ENCODE results near the gene HACL1.
A peak's percentile ranks its signal among the peaks of the same experiment; 100 is the strongest.

The HACL1 gene

DNA sequence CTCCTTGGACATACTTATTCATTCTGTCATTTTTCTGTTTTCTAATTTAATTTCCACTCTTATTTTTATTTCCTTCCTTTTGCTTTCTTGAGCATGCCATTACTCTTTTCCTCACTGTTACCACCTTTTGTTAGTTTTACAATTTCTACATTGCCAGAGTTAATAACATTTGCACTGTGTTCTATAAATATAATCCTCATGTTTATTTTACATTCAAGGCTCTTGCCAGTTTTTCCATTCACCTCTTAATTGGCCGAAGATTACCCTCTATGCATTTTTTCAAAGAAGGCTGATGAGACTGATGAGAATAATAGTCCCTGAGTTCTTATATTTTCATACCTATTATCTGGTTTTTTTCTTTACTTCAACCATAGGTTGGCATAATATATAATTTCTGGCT, 10.6 kb upstream of the HACL1 start (continued):
- TF ChIP-seq, protein P1, sequence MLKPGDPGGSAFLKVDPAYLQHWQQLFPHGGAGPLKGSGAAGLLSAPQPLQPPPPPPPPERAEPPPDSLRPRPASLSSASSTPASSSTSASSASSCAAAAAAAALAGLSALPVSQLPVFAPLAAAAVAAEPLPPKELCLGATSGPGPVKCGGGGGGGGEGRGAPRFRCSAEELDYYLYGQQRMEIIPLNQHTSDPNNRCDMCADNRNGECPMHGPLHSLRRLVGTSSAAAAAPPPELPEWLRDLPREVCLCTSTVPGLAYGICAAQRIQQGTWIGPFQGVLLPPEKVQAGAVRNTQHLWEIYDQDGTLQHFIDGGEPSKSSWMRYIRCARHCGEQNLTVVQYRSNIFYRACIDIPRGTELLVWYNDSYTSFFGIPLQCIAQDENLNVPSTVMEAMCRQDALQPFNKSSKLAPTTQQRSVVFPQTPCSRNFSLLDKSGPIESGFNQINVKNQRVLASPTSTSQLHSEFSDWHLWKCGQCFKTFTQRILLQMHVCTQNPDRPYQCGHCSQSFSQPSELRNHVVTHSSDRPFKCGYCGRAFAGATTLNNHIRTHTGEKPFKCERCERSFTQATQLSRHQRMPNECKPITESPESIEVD (tag by site-specific recombination; IDR thresholded peaks at IDR 0.05) = peak; percentile 52
- peak; percentile 34; the same call in 1 of the 2 replicates for TF ChIP-seq FEZF1 (tag by site-specific recombination; IDR thresholded peaks at IDR 0.05)

DNA sequence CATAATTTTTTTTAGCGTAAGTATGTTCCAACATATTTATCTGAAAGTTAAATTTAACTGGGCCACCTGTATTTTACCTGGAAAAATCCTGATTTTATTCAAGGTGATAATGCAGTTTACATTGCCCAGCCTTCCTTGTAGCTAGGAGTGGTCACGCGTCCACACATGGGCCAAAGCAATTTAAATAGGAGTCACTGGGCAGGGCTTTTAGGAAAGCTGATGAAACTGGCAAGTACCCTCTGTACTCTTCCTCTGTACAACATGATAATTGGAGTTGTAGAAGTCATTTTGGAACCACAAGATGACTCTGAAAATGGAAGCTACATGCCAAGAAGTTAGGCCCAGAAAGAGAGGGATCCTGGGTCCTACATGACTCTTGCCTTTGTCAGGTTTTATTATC, 9.6 kb upstream of the HACL1 start:
- Histone ChIP-seq H3K27ac (ENCODE audit: extremely low read depth, low read depth, low read length) (no peak overlapping the region), H3K4me1 (ENCODE audit: control insufficient read depth, insufficient read depth, low read length) (no peaks in the 10 kb centered on the region), H3K36me3 (ENCODE audit: control insufficient read depth in 2 of 2, insufficient read depth in 1 of 2, low read length in 2 of 2) (no peaks in the 10 kb centered on the region), H3K4me3 (ENCODE audit: low read depth, low read length) (no peak overlapping the region), H3K9me3 (ENCODE audit: control insufficient read depth, insufficient read depth, low read depth, low read length) (no peaks in the 10 kb centered on the region)
- POLR2A ChIA-PET = interaction anchor here (1.0 kb wide), 1 partner anchor 9 kb away, joined by 6 read pairs; the partner anchor contains the start of genes BTD and HACL1
- CTCF ChIA-PET = interaction anchor here (2.0 kb wide), 1 partner anchor 19 kb away, joined by 6 read pairs; no protein-coding TSS in a partner anchor
- TF ChIP-seq ZBTB17 (tag by site-specific recombination; IDR thresholded peaks at IDR 0.05) (no peak), ZNF426 (tag by site-specific recombination; IDR thresholded peaks at IDR 0.05) (no peak), ZNF221 (tag by site-specific recombination; IDR thresholded peaks at IDR 0.05; ENCODE audit: borderline replicate concordance) (no peak), ZFP69B (tag by site-specific recombination; IDR thresholded peaks at IDR 0.05) (no peak), ZNF10 (tag by site-specific recombination; IDR thresholded peaks at IDR 0.05) (no peak), ZNF76 (tag by site-specific recombination; IDR thresholded peaks at IDR 0.05; ENCODE audit: borderline replicate concordance, low read depth) (no peak), ZNF292 (tag by site-specific recombination; IDR thresholded peaks at IDR 0.05; ENCODE audit: borderline replicate concordance, low read depth) (no peak), ZNF416 (tag by site-specific recombination; IDR thresholded peaks at IDR 0.05) (no peak), ZSCAN30 (tag by site-specific recombination; IDR thresholded peaks at IDR 0.05) (no peak), ZNF660 (tag by site-specific recombination; IDR thresholded peaks at IDR 0.05) (no peak), ZNF391 (tag by site-specific recombination; IDR thresholded peaks at IDR 0.05; ENCODE audit: borderline replicate concordance, low read depth) (no peak), ZNF146 (tag by site-specific recombination; IDR thresholded peaks at IDR 0.05) (no peak), ZNF548 (tag by site-specific recombination; IDR thresholded peaks at IDR 0.05) (no peak), TRIM28 (IDR thresholded peaks at IDR 0.05; ENCODE audit: borderline replicate concordance, low read length) (no peak), ZNF37A (tag by site-specific recombination; IDR thresholded peaks at IDR 0.05) (no peak)
- TF ChIP-seq, protein P1 (tag by site-specific recombination; IDR thresholded peaks at IDR 0.05) = no peak
- TF ChIP-seq, protein P2, sequence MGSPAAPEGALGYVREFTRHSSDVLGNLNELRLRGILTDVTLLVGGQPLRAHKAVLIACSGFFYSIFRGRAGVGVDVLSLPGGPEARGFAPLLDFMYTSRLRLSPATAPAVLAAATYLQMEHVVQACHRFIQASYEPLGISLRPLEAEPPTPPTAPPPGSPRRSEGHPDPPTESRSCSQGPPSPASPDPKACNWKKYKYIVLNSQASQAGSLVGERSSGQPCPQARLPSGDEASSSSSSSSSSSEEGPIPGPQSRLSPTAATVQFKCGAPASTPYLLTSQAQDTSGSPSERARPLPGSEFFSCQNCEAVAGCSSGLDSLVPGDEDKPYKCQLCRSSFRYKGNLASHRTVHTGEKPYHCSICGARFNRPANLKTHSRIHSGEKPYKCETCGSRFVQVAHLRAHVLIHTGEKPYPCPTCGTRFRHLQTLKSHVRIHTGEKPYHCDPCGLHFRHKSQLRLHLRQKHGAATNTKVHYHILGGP (tag by site-specific recombination; IDR thresholded peaks at IDR 0.05) = no peak
- TF ChIP-seq, protein P3, sequence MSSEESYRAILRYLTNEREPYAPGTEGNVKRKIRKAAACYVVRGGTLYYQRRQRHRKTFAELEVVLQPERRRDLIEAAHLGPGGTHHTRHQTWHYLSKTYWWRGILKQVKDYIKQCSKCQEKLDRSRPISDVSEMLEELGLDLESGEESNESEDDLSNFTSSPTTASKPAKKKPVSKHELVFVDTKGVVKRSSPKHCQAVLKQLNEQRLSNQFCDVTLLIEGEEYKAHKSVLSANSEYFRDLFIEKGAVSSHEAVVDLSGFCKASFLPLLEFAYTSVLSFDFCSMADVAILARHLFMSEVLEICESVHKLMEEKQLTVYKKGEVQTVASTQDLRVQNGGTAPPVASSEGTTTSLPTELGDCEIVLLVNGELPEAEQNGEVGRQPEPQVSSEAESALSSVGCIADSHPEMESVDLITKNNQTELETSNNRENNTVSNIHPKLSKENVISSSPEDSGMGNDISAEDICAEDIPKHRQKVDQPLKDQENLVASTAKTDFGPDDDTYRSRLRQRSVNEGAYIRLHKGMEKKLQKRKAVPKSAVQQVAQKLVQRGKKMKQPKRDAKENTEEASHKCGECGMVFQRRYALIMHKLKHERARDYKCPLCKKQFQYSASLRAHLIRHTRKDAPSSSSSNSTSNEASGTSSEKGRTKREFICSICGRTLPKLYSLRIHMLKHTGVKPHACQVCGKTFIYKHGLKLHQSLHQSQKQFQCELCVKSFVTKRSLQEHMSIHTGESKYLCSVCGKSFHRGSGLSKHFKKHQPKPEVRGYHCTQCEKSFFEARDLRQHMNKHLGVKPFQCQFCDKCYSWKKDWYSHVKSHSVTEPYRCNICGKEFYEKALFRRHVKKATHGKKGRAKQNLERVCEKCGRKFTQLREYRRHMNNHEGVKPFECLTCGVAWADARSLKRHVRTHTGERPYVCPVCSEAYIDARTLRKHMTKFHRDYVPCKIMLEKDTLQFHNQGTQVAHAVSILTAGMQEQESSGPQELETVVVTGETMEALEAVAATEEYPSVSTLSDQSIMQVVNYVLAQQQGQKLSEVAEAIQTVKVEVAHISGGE (tag by site-specific recombination; conservative IDR thresholded peaks at IDR 0.05; ENCODE audit: low read depth) = no peak
- TF ChIP-seq, protein P4, sequence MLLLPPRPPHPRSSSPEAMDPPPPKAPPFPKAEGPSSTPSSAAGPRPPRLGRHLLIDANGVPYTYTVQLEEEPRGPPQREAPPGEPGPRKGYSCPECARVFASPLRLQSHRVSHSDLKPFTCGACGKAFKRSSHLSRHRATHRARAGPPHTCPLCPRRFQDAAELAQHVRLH (tag by site-specific recombination; IDR thresholded peaks at IDR 0.05) = no peak

All from HEK293 (cell line).